ENCODE data around the gene IL1R1. TPM values are rescaled to one million over a fixed set of nuclear protein-coding genes. Genes with fewer than 3 reads are reported as not detected.

The IL1R1 gene
- total RNA-seq, 1 experiment from 2014 or later: 0.39 TPM

- Histone ChIP-seq H2BK15ac (ENCODE audit: low read depth, low read length) (no peak overlapping the region), H3K23me2 (ENCODE audit: insufficient read length, low read depth, low read length, poor library complexity, severe bottlenecking) (no peaks in the 10 kb centered on the region), H3K4me2 (ENCODE audit: insufficient read depth, insufficient read length, low read length) (no peak overlapping the region), H2AK5ac (ENCODE audit: insufficient read length, low read length) (no peak overlapping the region), H4K91ac (ENCODE audit: insufficient read length, low read depth, low read length) (no peak overlapping the region), H3K27me3 (ENCODE audit: insufficient read depth, low read length) (peaks cover 4% of the 10 kb centered on the region), H2BK12ac (ENCODE audit: insufficient read length, low read depth, low read length) (no peak overlapping the region), H3T11ph (ENCODE audit: low read length) (no peak overlapping the region), H4K20me1 (ENCODE audit: control insufficient read depth, insufficient read depth, insufficient read length) (no peaks in the 10 kb centered on the region), H3K4ac (ENCODE audit: low read depth, low read length) (no peak overlapping the region), H3K4me1 (ENCODE audit: insufficient read depth, low read length) (no peaks in the 10 kb centered on the region), H2BK20ac (ENCODE audit: low read depth, low read length, poor library complexity, severe bottlenecking) (no peak overlapping the region), H2AFZ (ENCODE audit: low read length) (no peak overlapping the region), H3K9me3 (ENCODE audit: control insufficient read depth, low read depth, low read length) (no peaks in the 10 kb centered on the region), H3K79me2 (ENCODE audit: insufficient read depth, low read length) (no peaks in the 10 kb centered on the region), H3K23ac (ENCODE audit: insufficient read length, low read depth, low read length) (no peak overlapping the region), H3K18ac (ENCODE audit: insufficient read length, low read depth, low read length) (no peak overlapping the region), H3K79me1 (ENCODE audit: insufficient read depth, low read depth, low read length, poor library complexity, severe bottlenecking) (no peaks in the 10 kb centered on the region), H3K14ac (ENCODE audit: insufficient read depth, low read length) (no peak overlapping the region), H3K9ac (ENCODE audit: extremely low read depth, insufficient read length, low read length) (no peak overlapping the region), H3K56ac (ENCODE audit: insufficient read length, low read depth, low read length) (no peak overlapping the region), H2BK120ac (ENCODE audit: low read depth, low read length, poor library complexity, severe bottlenecking) (no peak overlapping the region), H2BK5ac (ENCODE audit: insufficient read length, low read length) (no peak overlapping the region), H3K27ac (ENCODE audit: insufficient read length, low read depth, low read length) (no peak overlapping the region), H4K5ac (ENCODE audit: insufficient read length, low read depth, low read length) (no peak overlapping the region), H4K8ac (replicated peaks; ENCODE audit: insufficient read length, low read depth, low read length) (no peak overlapping the region)
- H3K9me3 Mint-ChIP-seq: peaks cover 0 to 2% of the 10 kb centered on the region in 2 experiments; a peak in 1 of 5 replicates
- WGBS (ENCODE audit: extremely low coverage, insufficient read length, low lambda C conversion rate): no CpG with 5 or more reads among the region's 1 CpG
- no peak overlapping the region for H3K4me3 Mint-ChIP-seq
- DNase-seq: no peak
- no peak overlapping the region for H3K27ac Mint-ChIP-seq
- peaks cover 41% of the 10 kb centered on the region for H3K27me3 Mint-ChIP-seq (ENCODE audit: low read depth)
- H3K4me1 Mint-ChIP-seq: peaks cover 0 to 4% of the 10 kb centered on the region in 2 experiments; a peak in 1 of 4 replicates
- no peaks in the 10 kb centered on the region for H3K36me3 Mint-ChIP-seq (ENCODE audit: insufficient read depth in 1 of 3, low read depth in 3 of 3)
- TF ChIP-seq, protein P1, sequence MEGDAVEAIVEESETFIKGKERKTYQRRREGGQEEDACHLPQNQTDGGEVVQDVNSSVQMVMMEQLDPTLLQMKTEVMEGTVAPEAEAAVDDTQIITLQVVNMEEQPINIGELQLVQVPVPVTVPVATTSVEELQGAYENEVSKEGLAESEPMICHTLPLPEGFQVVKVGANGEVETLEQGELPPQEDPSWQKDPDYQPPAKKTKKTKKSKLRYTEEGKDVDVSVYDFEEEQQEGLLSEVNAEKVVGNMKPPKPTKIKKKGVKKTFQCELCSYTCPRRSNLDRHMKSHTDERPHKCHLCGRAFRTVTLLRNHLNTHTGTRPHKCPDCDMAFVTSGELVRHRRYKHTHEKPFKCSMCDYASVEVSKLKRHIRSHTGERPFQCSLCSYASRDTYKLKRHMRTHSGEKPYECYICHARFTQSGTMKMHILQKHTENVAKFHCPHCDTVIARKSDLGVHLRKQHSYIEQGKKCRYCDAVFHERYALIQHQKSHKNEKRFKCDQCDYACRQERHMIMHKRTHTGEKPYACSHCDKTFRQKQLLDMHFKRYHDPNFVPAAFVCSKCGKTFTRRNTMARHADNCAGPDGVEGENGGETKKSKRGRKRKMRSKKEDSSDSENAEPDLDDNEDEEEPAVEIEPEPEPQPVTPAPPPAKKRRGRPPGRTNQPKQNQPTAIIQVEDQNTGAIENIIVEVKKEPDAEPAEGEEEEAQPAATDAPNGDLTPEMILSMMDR (conservative IDR thresholded peaks at IDR 0.05): no peak
Observed at GRCh38 chr2:102184568-102184967, 42.0 kb downstream of the IL1R1 start.
